HG03460 (cell line): ENCODE data around the gene RSF1.

ENCODE experiments used
- ATAC-seq: cut with Tn5 transposase; IDR thresholded peaks from one replicate; pipeline ENCODE4 v1.9.1; 2021; ENCODE audit not compliant: unreplicated experiment

RSF1 gene

GRCh38 chr11:77698896-77699295, 121.6 kb downstream of the RSF1 start:
- ATAC-seq = no peak

DNA sequence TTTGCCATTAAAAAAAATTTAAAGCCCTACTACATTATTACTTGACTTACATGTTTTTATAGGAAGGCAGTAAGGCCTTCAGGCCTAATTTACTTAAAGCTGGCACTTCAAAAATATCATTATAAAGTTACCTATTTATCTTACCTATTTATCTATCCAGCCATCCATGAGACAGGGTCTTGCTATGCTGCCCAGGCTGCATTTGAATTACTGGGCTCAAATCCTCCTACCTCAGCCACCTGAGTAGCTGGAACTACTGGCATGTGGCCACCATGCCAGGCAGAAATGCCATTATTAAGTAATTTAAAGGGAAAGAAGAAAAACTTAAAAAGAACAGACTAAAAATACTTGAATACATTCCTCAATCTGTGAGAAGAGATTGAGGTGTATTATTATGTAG, 122.7 kb downstream of the RSF1 start:
- no peak for ATAC-seq

DNA sequence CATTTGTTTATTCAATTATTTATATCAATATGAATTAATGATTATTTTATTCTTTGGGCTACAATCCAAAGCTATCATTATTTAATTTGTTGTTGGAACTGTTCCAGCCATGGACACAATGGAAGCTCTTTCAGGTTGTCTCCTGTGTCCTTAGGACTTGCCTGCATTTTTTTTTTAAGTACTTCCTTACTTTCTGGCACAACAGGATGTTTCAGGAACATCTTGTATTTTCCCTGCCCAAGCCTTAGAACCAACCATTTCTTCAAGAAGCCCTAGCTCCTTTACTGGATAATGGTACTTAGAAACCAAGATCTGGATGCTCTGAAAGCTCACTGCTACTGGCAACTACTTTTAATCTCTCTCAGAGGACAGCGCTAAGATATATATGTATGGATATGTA, 125.1 kb downstream of the RSF1 start:
- ATAC-seq = no peak

GRCh38 chr11:77690649-77691048, 129.9 kb downstream of the RSF1 start:
- ATAC-seq = no peak

DNA sequence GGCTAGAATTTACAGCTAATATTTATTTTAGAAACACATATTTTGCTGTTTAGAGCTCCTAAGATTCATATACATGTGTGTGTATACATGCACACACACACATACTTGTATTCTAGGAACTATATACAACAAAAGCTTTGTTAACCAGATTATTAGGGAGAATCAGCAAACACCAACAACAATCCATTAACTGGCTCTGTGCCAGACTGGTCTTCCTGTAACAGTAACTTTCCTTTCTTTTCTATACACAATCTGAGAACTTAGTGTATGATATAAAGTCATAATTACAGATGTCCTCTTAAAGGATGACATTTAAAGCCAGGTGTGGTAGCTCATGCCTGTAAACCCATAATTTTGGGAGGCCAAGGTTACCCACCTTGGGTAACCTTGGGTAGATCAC, 133.4 kb downstream of the RSF1 start:
- no peak for ATAC-seq

GRCh38 chr11:77677138-77677537, 143.4 kb downstream of the RSF1 start:
- ATAC-seq = no peak

DNA sequence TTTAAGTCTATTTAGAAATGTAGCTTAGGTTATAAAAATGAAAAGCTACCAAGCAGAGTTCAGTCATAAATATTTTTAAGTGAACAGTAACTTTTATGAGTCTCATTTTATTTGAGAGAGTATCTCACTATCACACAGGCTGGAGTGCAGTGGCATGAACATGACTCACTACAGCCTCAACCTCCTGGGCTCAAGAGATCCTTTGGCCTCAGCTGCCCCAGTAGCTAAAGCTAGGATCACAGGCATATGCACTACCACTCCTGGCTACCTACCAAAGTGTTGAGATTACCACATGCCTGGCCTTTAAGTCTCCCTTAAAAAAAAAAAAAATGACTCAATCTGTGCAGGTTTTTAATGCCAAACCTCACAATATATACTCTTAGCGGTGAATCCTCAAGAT, 148.3 kb downstream of the RSF1 start:
- ATAC-seq = no peak

DNA sequence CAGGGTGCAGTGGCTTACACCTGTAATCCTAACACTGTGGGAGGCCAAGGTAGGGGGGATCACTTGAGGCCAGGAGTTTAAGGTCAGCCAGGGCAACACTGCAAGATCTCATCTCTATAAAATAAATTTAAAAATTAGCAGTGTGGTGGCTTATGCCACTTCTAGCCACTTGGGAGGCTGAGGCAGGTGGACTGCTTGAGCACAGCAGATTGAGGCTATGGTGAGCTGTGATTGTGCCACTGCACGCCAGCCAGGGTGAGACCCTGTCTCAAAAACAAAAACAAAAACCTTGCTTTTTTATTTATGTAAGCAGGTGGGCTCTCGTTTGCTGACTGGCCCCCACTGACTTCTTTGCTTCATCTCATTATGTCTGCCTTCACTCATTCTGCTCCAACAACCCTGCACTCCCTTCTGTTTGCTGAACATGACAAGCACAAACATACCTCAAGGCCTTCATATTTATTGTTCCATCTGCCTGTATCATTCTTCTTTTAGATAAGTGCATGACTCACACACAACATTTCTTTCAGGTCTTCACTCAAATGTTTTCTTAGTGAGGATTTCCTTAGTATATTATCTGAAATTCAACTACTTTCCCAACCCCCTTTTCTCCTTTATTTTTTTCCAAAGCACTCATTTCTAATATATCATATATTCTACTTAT, 150.5 kb downstream of the RSF1 start:
- no peak for ATAC-seq

DNA sequence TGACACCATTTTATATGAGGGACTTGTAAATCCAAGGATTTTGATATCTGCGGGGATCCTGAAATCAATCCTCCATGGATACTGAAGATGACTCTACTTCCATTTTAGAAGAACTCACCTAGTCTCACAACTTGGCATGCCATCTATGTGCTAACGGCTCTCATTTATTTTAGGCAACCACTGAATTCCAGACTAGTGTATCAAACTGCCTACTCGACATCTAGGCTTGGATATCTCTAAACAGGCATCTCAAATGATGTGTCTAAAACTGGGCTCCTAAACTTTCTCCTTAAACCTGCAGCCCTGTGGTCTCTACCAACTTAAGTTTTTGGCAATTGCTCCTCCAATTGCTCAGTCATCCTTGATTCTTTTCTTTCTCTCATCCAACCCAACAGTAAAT, 151.8 kb downstream of the RSF1 start:
- ATAC-seq = no peak

GRCh38 chr11:77665240-77665965, 155.1 kb downstream of the RSF1 start:
- no peak for ATAC-seq

GRCh38 chr11:77661670-77662069, 158.9 kb downstream of the RSF1 start:
- no peak for ATAC-seq

GRCh38 chr11:77660947-77661346, 159.6 kb downstream of the RSF1 start:
- ATAC-seq = no peak

DNA sequence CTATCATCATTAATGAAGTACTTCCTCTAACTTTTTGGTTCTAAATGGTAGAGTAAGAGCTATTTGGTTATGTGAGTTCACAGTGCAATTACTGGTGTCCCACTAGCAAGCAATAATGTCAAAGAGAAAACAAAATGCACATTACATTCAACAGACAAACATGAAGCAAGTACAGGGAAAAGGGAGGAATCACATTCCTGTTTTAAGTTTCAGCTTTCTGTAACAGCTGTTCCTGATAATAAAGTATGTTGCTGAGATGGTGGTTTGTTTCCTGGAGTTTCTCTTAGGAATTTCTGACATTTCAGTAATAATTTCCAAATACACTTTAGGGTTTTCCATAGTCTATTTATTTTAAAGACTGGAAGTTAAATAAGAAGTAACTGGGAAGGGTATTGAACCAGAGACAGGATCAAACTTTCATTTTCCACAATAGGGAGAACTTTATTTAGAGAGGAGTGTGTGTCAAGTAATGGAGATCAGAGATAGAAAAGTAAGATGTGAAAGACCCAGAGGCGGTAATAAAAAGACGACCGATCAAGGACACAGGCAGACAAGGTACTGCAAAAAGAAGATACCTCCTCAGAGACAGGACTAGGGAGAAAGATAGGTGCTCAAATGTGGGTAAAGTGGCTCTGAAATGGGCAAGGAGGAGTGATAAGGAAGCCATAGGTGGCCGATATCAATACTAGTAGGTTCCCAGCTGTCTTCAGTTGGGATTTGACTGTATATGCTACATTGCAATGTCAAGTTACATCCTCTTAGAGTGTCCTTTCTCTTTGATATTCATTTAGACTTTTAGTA, 162.1 kb downstream of the RSF1 start:
- no peak for ATAC-seq

DNA sequence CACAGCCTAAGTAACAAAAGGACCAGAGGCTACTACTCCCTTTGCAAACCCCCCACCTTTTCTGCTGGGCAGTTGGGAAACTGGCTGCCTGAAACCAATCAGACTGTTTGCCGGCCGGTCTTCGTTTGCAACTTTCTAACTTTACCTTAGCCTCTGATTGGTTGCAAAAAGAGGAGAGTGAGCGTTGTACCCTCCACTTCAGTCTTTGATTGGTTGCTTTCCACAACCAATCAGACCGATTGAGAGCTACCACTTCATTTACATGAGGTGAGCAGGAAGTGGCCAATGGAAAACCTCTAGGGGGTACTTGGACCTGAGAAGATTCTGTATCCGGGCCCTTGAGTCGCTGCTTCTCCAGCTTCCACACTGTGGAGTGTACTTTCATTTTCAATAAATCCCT, 164.2 kb downstream of the RSF1 start:
- ATAC-seq = no peak

DNA sequence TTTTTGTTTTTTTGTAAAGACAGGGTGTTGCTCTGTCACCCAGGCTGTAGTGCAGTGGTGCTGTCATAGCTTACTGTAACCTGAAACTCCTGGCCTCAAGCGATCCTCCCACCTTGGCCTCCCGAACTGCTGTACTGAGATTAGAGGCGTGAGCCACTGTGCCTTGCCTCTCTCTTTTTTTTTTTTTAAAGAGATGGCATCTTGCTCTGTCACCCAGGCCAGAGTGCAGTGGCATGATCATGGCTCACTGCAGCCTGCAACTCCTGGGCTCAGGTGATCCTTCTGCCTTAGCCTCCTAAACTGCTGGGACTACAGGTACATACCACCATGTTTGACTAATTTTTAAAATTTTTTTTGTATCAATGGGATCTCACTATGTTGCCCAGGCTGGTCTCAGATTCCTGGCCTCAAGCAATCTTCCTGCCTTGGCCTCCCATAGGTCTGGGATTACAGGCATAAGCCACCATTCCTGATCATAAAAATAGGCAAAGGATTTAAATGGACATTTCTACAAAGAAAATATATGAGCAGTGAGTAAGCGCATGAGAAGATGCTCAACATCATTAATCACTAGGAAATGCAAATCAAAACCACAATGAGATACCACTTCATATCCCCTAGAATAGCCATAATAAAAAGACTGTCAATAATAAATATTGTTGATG, 165.6 kb downstream of the RSF1 start:
- no peak for ATAC-seq

DNA sequence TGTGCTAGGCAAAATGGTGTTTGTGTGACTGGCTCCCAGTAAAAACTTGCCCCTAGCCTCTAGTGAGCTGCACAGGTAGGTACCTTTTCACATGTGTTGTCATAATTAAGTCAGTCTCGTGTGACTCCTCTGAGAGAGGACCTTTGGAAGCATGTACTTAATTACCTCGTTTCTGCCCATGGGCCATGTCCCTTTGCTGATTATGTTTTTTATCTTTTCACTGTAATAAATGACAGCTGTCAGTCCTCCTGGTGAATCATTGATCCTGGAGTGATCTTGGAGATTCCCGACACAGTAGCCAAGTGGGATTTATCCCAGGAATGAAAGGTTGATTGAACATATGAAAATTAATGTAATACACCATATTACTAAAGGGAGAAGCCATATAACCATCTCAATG, 170.4 kb downstream of the RSF1 start:
- no peak for ATAC-seq

- no peak for ATAC-seq
Measured at GRCh38 chr11:77647654-77648305, 172.7 kb downstream of the RSF1 start.

- ATAC-seq = no peak
Measured at GRCh38 chr11:77644887-77645286, 175.6 kb downstream of the RSF1 start.

DNA sequence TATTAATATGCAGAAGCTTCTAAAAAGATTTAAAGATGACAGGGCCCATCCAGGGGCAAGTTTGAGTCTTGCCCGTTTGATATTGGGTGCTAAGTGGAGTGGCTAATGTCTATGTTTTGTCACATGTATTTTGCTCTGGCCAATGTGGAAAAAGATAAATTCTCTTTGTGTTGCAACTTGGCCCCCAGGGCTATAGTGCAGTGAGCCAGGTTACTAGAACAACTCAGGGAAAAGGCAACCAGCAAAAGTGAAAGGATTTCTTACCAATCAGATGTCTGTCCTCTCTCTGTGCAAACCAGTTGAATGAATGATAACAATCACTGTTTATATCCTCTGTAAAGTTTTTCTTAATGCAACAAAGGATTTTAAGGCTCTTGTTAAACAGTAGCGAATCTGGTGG, 178.3 kb downstream of the RSF1 start:
- no peak for ATAC-seq

DNA sequence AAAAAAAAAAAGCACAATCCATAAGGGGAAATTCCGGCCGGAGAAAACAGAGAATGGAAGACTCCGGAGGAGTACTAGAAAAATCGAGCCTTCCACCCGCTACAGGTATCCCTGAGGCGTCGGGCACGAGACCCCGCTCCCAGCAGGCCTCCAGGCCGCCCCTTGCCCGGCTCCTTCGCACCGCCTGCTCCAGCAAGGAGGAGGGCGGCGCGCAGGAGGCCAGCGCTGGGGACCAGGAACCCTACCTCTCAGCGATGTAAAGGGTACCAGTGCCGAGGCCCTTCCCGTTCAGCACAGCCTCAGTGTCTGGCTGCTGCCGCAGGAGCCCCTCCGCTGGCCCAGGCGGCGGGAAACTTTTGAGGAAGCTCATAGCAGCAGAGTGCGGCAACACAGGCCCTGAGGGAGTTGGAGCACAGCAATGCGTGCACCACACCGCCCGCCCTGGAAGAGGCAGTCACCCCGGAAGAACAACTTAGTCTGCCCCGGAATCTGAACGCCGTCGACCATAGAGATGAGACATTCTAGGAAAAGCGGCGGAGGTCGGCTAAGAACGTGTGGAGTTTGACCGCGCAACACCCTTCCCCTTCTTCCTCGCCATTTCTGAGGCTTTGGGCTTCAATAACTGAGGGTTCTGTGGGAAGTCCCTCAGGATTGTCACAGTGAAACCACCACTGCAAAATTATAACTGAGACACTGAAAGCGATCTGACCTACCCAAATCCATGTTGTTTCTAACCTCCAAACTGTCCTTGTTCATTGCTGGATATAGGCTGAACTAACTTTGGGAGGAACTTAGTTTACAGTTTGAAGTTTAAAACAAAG, 183.0 kb downstream of the RSF1 start, which contains the start of gene CLNS1A:
TSS of gene CLNS1A (minus strand) at position 450 of the 821 bp plus-strand sequence. CDS start at position 370, 80 bp downstream.
- peak; percentile 95 for ATAC-seq
